Forelimb muscle (tissue), 1 donor: Measurements from ENCODE around the gene VPS13C. TPM values are rescaled to one million over a fixed set of nuclear protein-coding genes. Genes with fewer than 3 reads are reported as not detected.
A peak's percentile ranks its signal among the peaks of the same experiment; 100 is the strongest.

ENCODE experiments used
- DNase-seq: peaks from one replicate; pipeline ENCODE4 v3.0.0-alpha.2; 2013; ENCODE audit warnings: low read depth
- polyA plus RNA-seq: library from polyadenylated mRNA; unstranded; fragments of 120-200 nt; gene quantifications from one replicate; pipeline ENCODE4 v1.2.1, GENCODE V29; 2013; ENCODE audit not compliant: insufficient read length

The VPS13C gene
- polyA plus RNA-seq, 1 donor, result 32.5 TPM

DNA sequence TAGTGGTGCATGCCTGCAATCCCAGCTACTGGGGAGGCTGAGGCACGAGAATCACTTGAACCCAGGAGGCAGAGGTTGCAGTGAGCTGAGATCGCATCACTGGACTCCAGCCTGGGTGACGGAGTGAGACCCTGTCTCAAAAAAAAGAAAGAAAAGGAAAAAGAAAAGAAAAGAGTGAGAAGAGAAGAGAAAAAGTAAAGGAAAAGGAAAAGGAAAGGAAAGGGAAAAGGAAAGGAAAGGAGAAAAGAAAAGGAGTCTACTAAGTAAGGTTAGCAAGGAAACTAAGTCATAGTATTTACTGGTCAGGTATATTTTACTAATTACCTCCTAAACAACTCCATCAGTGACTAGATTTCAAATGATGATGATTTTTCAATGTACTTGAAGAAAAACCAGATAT lies 198.3 kb downstream of the VPS13C start:
- DNase-seq, result no peak

DNA sequence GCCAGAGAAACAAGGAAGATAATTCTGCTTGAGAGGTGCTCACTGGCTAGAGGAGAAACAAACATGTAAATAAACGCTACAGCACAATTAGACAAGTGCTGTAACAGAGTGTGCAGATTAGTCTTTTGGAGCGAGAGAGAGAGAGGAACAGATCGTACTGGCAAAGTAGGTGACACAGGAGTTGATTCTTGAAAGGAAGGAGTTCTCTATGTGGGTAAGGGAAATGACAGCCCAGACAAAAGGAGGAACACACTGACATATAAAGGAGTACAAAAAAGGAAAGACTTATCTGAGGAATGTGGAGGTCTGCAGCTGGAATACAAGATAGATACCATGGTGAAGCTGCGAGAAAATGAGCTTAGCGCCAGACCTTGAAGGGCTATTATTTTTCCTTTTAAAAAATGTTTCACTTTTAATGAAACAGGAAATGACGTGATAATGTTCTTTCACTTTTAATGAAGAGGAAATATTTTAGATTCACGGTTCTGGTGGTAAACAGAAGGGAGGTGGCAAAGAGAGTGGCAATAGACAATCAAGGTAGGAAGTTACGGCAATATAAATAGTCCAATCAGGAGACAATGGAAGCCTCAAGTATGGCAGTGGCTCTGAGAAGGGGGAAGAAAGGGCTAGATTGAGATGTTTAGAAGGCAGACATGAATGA lies 202.9 kb downstream of the VPS13C start:
- no peak for DNase-seq

DNA sequence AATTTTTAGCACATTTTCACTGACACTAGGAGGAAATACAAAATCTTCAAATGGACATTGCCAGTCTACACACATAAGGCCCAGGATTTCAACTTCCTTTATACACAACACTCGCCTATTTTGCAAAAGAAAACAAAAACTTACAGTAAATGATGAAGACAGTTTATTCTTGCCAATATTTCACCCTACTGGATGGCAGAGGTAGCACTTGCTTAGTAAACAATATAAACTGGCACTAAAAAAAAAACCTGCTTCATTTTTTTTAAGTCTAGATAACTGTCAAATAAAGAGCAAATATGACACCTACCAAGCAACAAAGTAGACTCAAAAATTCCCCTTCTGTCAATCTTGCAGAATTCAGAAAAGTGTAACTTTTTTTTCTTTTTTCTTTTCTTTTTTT lies 204.0 kb downstream of the VPS13C start:
- DNase-seq, result no peak

DNA sequence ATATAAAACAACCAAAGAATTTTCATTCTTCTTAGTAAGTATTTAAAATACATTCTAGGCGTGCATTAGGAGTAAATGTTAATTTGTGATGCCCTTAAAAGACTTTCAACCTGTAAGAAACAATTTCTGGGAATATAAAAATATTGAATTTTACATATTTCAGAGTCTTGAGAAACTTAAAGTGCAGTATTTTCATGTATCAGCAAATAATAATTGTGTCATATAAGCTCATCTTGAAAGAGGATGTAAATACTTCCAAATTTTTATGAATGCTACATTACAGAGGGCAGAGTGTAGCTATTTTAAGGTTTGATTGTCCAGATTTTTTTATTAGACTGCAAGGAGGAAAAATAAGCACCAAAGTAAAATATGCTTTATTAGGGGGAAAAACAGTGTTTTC lies 207.1 kb downstream of the VPS13C start:
- no peak for DNase-seq

DNA sequence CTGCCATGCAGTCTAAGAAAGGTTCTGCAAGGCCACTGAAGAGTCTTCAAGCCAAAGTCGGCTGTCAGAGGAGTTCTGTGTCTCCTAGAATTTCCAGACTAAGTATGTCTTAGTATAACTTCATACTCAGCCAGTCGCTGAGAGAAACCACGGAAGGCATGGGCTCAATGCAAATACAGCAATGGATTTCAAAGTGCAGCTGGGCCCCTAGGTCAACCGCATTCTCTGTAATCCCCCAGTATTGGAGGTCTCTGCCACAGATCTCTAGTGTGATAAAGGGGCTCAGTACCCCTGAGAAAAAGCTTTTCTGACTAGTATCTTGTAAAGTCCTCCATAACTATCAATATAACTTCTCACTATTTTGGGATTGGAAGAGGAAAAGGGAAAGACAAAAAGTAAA lies 208.3 kb downstream of the VPS13C start:
- no peak for DNase-seq

DNA sequence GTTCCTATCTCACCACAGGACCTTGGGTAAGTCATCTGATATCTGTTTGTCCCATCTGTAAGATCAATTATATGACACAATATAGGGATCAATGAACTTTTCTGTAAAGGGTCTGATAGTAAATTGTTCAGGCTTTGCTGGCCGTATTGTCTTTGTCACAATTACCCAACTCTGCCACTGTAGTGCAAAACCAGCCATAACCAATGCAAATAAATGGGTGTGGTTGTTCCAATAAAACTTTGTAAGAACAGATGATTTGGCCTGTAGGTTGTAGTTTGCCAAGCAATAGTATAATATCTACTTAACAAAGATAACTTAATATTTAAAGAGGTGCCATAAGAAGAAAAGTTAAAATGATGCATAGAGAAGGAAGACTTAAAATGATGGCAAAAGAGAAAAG lies 210.8 kb downstream of the VPS13C start:
- no peak for DNase-seq

DNA sequence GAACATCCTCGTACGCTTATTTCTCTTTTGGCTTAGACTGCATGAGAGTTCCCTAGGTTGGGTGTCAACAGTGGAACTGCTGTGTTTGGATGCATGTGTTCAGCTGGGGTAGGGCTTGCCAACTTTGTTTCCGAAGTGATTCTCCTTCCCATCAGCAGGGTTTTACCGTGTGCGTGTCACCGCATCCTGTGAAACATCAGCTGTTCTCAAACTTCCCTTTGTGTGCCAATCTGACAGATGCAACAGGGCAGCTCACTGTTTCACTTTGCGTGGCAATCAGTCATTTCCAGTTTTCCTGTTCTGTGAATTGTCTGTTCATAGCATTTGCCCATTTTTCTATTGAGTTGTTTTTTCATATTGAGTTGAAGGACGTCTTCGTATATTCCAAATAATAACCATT lies 218.8 kb downstream of the VPS13C start:
- no peak for DNase-seq

DNA sequence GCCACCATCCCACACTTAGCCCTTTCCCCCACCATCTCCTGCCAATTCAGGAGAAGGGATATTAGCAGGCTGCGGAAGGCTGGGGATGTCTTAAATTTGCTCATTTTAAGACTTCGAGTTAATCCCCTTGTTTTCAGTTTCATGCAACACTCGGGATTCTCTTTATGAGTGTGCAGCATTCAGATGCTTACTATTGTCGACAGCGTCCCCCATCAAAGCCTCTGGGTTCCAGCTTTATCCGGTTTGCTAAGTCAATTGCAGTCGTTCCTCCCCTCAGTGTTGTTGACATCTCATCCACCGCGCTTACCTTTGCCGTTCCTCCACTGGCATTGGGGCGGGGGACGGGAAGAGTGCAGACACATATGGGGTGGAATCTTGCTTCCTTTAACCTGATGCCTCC lies 220.2 kb downstream of the VPS13C start:
- no peak for DNase-seq

DNA sequence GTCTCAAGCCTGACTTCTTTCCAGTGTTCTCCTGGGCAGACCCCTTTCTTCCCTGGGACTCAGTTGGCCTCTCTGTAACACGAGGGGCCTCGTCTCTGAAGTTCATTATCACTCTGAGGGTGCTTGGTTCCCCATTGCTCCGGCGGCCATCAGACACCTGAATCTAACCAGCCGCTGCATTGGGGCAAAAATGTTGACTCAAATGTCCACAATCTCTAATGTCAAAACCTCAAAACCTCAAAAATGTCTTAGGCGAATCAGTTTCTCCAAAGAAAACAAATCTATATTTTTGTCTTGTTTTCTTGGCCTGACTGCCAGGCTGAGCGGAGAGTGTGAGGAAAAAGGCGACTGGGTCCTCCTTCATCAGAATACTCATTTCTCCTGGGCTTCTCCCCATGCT lies 220.7 kb downstream of the VPS13C start:
- no peak for DNase-seq

DNA sequence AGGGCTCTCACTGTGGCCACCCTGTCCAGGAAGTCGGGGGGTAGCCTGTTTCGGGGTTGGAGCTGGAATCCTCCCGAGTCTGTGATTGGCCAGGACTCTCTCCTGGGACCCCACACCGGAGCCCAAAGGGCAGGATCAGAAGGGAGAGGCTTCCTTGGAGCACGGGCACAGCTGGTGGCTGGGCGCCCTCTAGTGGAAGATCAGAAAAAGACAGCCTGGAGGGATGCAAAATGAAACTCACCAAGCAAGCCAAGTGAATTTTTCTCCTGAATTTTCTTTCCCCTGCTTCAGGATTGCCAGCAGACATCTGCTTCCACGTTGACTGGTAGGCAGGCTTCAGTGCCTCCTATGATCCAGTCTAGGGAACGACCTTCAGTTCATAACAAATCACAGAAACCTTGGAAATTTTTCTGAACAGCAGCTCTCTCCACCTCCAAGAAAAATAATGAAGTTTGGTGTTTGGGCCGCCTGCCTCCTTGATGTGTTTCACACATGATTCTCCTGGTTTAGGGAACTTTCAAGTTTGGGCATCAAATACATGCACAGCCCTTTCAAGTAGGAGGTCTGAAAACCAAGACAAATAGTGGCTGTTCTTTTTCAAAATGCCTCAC lies 224.6 kb downstream of the VPS13C start:
- DNase-seq, result peak; percentile 22

DNA sequence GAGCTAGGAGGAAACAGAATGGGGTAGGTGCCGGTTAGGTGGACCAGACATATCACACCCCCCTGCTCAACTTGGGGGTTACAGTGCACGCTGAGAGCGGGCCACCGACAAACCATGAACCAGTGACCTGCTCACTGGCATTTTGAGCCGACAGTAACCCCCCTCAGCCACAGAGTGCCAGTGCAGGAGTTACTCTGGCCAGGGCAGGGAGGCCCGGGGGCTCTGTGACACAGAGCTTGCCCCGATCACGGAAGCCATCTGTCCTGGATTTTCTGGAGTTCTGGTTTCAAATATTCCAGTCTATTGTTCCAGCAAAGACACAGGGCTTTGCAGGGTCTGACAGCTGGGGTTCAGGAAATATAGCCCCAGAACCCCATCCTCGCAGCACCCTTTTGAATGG lies 225.2 kb downstream of the VPS13C start:
- no peak for DNase-seq

DNA sequence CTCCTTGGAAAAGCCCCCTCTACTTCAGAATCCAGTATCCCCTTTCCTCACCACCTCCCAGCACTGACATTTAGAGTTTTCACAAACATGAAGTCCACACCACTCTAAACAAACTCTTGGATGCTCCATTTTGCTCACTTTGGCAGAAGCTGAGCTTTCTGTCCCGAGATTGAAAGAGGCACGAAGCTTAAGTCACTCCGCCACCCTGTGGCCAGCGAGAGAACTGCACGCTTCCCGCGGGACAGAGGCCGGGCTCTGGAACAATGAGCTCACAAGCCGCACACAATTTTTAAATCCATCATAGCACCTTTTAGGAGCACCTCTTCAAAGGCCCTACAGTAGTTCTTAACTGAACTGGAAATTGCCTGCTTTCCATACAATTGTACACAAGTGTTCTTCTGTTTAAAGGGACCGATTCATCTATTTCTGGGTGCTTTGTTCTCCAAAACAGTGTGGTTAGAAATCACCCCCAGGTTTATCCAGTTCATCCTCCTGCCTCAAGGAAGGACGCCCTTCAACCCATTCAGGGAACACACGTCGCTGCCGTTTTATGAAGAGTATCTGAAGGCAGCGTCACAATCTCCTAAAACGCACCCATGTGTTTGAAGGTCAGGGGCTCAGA lies 226.1 kb downstream of the VPS13C start:
- DNase-seq, result peak; percentile 55

DNA sequence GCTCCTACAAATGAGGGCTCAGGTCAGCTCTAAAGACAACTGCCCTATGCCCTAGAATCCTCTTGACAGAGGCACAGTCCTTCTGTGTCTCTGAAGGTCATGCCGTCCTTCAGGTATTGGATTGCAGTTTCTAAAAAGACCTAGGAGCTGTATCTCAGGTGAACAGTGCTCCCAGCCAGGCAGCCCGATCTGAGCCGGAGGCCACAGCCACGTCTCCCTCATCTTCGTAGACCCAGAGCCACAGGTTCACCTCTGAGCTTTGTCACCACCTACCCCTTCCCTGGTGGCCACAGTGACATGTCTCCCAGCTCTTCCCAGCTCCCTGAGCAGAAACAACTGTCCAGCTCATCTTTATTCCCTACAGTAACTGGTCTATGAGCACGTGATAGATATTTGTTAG lies 228.0 kb downstream of the VPS13C start:
- no peak for DNase-seq

DNA sequence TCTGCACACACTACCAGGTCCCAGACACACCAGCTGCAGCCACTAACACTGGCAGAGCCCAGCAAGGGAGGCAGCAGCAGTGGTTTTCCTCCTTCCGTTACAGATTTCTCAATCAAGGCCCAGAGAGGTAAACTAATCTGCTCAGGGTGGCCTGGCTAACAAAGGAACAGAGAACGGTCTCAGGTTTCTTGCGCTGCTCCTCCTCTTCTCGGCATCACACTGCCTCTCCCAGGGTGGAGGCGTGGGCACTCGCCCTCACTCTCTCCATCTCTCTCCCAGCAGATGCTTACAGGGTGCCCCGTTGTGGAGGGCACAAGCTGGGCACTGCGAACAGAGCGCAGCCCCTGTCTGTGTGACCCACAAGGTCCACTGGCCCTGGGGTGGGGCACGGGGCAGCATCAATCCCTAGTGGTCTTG lies 228.7 kb downstream of the VPS13C start:
- DNase-seq, result no peak

DNA sequence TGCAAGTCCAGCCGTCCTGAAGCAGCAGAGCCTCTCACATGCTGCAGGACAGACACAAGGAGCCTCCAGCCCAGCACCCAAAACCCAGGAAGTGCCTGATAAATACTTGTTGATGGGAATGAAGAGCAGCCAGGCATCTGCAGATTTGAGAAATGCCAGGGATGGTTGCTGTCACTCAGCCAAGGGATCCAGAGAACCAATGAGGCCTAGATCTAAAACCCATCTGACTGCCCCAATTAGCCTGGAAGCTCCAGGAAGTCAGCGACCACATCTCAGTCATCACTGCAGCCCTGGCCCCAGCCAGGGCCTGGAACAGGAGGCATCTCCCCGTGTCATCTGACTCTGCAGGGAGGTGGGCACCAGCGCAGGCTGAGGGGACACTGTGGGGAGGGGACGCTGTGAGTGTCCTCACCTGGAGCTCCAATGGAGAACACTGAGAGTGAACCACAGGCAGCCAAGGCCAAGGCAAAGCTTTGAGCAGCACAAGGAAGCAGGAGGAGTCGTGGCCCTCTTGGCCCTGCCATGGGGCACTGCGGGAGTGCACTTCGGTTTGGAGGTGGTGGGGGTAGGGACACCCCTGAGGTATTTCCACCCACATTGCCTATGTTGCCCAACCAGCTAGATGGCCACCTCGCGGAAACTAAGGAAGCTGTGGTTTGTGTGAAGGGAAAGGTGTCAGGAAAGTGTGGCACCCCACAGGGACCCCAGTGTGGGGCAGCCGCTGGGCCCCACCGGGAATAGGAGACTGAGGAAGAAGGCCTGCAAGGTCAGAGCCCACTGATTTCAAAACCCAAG lies 229.5 kb downstream of the VPS13C start:
- DNase-seq, result no peak

DNA sequence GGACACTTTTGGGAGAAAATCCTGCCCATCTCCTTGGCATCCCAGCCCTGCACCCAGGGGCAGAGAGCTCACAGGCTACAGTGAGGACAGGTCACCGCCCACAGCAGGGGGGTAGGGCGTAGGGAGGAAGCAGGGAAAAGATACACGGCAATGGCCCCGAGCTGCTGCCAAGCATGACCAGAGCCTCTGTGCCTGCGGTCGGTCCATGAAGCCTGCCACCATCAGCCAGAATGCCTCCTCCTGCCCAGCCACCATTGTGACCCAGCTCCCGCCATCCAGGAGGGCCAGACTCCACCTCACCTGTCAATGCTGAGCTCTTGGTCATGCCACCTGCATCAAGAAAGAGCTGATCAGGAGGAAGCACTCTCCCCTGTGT lies 230.7 kb downstream of the VPS13C start:
- no peak for DNase-seq

DNA sequence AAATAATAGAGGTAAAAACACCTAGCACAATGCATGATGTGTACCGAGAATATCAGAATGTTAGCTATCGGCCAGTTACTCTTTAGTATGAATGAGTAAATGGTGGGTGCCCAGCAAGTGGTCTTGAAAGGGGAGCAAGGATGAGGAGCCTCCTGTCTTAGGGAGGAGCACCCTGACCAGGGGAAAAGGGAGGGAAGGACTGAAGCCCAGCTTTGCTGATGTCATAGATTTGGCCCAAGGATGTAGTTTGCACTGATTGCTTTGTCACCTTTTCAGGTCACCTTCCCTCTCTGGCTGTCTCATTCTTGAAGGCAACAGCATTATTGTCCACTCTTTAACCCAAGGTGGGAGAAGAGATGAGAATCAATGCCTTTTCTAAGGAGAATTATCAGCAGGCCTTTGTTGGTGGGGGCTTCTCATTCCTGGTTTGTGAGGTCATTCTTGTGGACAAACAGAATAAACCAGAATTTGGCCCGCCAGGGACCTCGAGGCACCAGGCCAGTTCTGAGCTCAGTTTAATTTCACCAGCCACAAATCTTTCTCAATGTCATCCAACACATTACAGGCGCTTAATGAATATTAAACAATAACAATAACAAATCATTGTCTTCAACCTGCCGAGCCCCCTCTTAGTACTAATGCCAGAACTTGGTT lies 231.3 kb downstream of the VPS13C start:
- DNase-seq, result no peak

DNA sequence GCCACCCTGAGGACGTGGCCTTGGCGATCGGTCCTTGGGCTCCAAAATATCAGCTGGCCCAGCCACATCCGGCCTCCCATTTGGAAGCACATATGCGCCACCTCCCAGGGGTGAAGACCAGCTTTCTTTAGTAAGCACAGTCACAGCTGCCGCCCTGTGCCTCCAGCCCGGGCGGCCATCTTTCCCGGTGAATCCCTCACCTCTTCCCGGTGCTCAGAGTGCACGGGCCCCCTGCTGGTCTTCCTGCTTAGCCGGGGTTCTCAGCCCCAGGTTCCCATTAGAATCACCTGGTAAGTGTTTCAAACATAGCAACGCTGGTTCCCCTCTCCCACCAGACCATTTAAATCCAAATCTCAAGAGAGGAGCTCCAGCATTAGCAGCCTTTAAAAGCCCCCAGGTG lies 232.2 kb downstream of the VPS13C start:
- no peak for DNase-seq

DNA sequence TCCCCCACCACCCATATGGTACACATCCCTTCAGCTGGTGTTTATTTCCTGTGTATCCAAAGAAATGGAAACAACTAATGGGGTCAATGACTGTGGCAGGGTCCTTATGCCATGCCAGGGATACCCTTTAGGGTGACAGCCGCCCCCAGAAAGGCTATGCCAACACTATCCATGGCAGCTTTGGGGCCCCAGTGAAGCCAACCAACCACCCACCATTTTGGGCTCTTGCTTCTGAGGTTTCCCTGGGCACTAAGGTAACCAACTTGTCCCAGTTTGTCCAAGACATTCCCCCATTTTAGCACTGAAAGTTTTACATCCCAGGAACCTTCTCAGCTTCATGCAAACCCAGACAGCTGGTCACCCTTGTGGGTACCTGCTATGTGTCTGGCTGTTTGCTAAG lies 233.1 kb downstream of the VPS13C start:
- no peak for DNase-seq

DNA sequence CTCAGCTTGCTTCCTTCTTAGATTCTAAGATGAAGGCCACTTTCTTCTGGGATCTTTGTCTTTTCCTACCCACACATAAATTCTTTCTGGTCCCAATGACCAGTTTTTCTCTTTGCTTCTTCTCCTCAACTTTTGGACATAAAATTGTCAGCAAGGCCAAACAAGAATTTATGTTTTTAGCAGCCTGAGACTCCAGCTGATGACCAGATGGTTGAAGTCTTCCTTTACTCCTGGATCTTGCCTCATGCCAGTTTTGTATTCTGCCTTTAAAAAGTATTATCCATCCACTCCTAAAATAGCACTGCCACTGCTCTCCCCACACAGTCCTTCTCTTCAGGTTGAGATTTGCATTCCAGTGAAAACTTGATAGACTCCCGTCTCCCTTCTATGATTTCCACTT lies 236.0 kb downstream of the VPS13C start:
- DNase-seq, result no peak

DNA sequence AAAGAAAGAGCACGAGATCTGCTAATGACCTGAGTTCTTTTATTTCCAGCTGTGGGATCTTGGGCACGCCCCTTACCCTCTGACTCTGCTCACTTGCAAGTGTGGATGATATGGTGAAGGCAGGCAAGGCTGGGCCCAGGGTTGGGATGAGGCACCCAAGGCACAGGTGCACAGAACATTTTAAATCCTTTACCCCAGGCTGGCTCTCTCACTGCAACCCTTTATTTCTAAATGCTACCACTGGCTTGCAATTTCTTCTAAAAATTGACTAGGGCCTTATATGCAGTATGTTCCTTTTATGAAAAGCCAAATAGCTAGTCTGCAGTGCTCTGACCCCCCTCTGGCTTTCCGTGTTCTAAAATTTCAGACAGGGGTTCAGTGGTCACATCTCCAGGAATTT lies 237.7 kb downstream of the VPS13C start:
- no peak for DNase-seq

DNA sequence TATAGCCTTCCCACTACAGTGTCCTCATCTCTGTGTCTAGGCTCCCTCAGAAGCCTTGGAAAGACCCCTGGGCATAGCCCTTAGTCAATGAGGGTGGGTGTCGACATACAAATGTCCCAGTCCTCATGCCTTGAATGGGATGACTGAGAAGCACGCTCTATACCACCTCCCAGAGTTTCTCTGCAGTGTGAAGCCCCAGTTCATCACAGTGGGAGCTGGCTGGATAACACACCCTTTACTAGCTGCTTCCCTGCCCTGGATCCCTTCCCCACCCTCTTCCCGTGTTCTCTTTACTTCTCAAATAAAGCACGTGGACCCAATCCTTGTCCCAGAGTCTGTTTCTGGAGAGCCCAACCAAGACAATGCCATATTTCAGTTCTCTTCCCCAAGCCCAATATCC lies 239.3 kb downstream of the VPS13C start:
- no peak for DNase-seq
